H1 (cell line): ENCODE measurements around the gene ITGB5. TPM values are rescaled to one million over a fixed set of nuclear protein-coding genes. Genes with fewer than 3 reads are reported as not detected.

Experiments
- CTCF ChIA-PET: fragments of 300-600 bp; sonication (Branson Sonifier 250); formaldehyde crosslinking; loops from one replicate; lab custom pipeline; 2021; ENCODE audit not compliant: partially characterized antibody; lab: Charles Lee
- POLR2A ChIA-PET: fragments of 300-600 bp; sonication (Branson Sonifier 250); formaldehyde crosslinking; loops from one replicate; lab custom pipeline; 2021; ENCODE audit warnings: inconsistent platforms; ENCODE audit not compliant: partially characterized antibody; lab: Charles Lee
- DNase-seq, 2 experiments: peaks; one replicate each; pipeline versions ENCODE4 v3.0.0 to v3.0.0-alpha.2; 2010 to 2022; ENCODE audit warnings: low spot score in 2 of 2, low read depth in 1 of 2, mixed read lengths in 1 of 2
- FAIRE-seq: peaks from 2 replicates; lab custom pipeline; 2011; peaks lifted over from hg19 to GRCh38; lab: Jason Lieb, UNC
- H2AFZ ChIP-seq: 2 replicates; pipeline ENCODE4 v1.8.1; 2012; ENCODE audit warnings: low read length, inconsistent platforms
- H2AK5ac ChIP-seq: 2 replicates; pipeline ENCODE4 v1.6.1; 2013; ENCODE audit warnings: low read depth, low read length
- H2BK120ac ChIP-seq: replicated peaks from 2 replicates; pipeline ENCODE3; 2013; ENCODE audit warnings: low read depth, low read length, inconsistent platforms
- H2BK12ac ChIP-seq: 2 replicates; pipeline ENCODE4 v1.6.1; 2013; ENCODE audit warnings: low read depth, low read length
- H2BK15ac ChIP-seq: 2 replicates; pipeline ENCODE4 v1.6.1; 2013; ENCODE audit warnings: low read length
- H2BK20ac ChIP-seq: 2 replicates; pipeline ENCODE4 v1.6.1; 2013; ENCODE audit warnings: low read length
- H2BK5ac ChIP-seq: 2 replicates; pipeline ENCODE4 v1.6.1; 2013; ENCODE audit warnings: low read depth, low read length
- H3K14ac ChIP-seq: 2 replicates; pipeline ENCODE4 v1.6.1; 2013; ENCODE audit warnings: inconsistent platforms; ENCODE audit not compliant: insufficient read length
- H3K18ac ChIP-seq: 2 replicates; pipeline ENCODE4 v1.6.1; 2013; ENCODE audit warnings: low read length; ENCODE audit errors: extremely low read depth
- H3K23ac ChIP-seq: 2 replicates; pipeline ENCODE4 v1.6.1; 2013; ENCODE audit warnings: inconsistent platforms; ENCODE audit not compliant: insufficient read length
- H3K23me2 ChIP-seq: 2 replicates; pipeline ENCODE4 v1.6.1; 2013; ENCODE audit warnings: low read depth, low read length
- H3K27ac ChIP-seq: 2 replicates; pipeline ENCODE4 v1.6.1; 2011; ENCODE audit warnings: low read depth, low read length, inconsistent platforms
- H3K27me3 ChIP-seq, 4 experiments: replicated peaks in 1 of 4; 1 replicate in 1 of 4; 2 replicates in 3 of 4; pipeline versions ENCODE4 v1.6.1 to v1.8.1; 2011 to 2013; ENCODE audit warnings: low read length in 3 of 4, mild to moderate bottlenecking in 3 of 4, inconsistent platforms in 2 of 4, mixed read lengths in 2 of 4, moderate library complexity in 1 of 4; ENCODE audit not compliant: control insufficient read depth in 3 of 4, insufficient read depth in 3 of 4; ENCODE audit errors: extremely low read depth in 1 of 4
- H3K36me3 ChIP-seq, 4 experiments: 2 replicates each; pipeline versions ENCODE4 v1.6.1 to v1.8.1; 2011 to 2013; ENCODE audit warnings: mild to moderate bottlenecking in 4 of 4, low read length in 3 of 4, moderate library complexity in 2 of 4, control low read depth in 1 of 4, inconsistent platforms in 1 of 4; ENCODE audit not compliant: insufficient read depth in 4 of 4, control insufficient read depth in 2 of 4
- H3K4ac ChIP-seq: replicated peaks from 2 replicates; pipeline ENCODE3; 2013; ENCODE audit warnings: low read length, low read depth, mixed read lengths, inconsistent platforms; ENCODE audit not compliant: insufficient read length
- H3K4me1 ChIP-seq, 4 experiments: replicated peaks in 1 of 4; 1 replicate in 1 of 4; 2 replicates in 3 of 4; pipeline versions ENCODE4 v1.6.1 to v1.8.1; 2011 to 2013; ENCODE audit warnings: low read length in 3 of 4, inconsistent platforms in 2 of 4, mixed read lengths in 1 of 4; ENCODE audit not compliant: insufficient read depth in 4 of 4, control insufficient read depth in 3 of 4
- H3K4me2 ChIP-seq, 2 experiments: 2 replicates each; pipeline versions ENCODE4 v1.6.1 to v1.8.1; 2011 to 2013; ENCODE audit warnings: low read depth in 2 of 2, low read length in 2 of 2, control low read depth in 1 of 2, inconsistent platforms in 1 of 2, mild to moderate bottlenecking in 1 of 2; ENCODE audit not compliant: insufficient read depth in 1 of 2
- H3K4me3 ChIP-seq, 4 experiments: fragments of 200-600, 300-600 bp in 1 of 4; sonication (generic), shearing (Covaris generic), sonication (Bioruptor Twin) in 1 of 4; 2 replicates each; pipeline versions ENCODE4 v1.5.1 to v1.8.1; 2011 to 2016; ENCODE audit warnings: low read length in 4 of 4, low read depth in 3 of 4, control low read depth in 2 of 4, inconsistent platforms in 2 of 4, mild to moderate bottlenecking in 2 of 4, mixed read lengths in 1 of 4, moderate library complexity in 1 of 4; ENCODE audit not compliant: insufficient read depth in 2 of 4; ENCODE audit errors: extremely low read depth in 1 of 4
- H3K56ac ChIP-seq: replicated peaks from 2 replicates; pipeline ENCODE3; 2013; ENCODE audit warnings: low read depth, mild to moderate bottlenecking, mixed read lengths, low read length, inconsistent platforms; ENCODE audit not compliant: insufficient read length
- H3K79me1 ChIP-seq: 2 replicates; pipeline ENCODE4 v1.6.1; 2013; ENCODE audit warnings: low read depth, low read length, control low read depth
- H3K79me2 ChIP-seq, 2 experiments: 2 replicates each; pipeline versions ENCODE4 v1.6.1 to v1.8.1; 2012 to 2013; ENCODE audit warnings: low read length in 2 of 2, mild to moderate bottlenecking in 2 of 2, inconsistent platforms in 1 of 2; ENCODE audit not compliant: insufficient read depth in 2 of 2, control insufficient read depth in 1 of 2
- H3K9ac ChIP-seq, 4 experiments: replicated peaks in 1 of 4; 1 replicate in 1 of 4; 2 replicates in 3 of 4; pipeline versions ENCODE4 v1.6.1 to v1.8.1; 2011 to 2013; ENCODE audit warnings: low read depth in 3 of 4, low read length in 3 of 4, control low read depth in 2 of 4, mild to moderate bottlenecking in 2 of 4, moderate library complexity in 2 of 4, inconsistent platforms in 1 of 4; ENCODE audit errors: extremely low read depth in 1 of 4
- H3K9me3 ChIP-seq, 2 experiments: 2 replicates each; pipeline versions ENCODE4 v1.6.1 to v1.8.1; 2012 to 2013; ENCODE audit warnings: mild to moderate bottlenecking in 2 of 2, moderate library complexity in 2 of 2, control low read depth in 1 of 2, inconsistent platforms in 1 of 2, low read depth in 1 of 2, low read length in 1 of 2, mixed read lengths in 1 of 2; ENCODE audit not compliant: insufficient read depth in 2 of 2
- H4K20me1 ChIP-seq, 2 experiments: replicated peaks in 1 of 2; 2 replicates each; pipeline versions ENCODE3 to v1.8.1; 2011 to 2013; ENCODE audit warnings: inconsistent platforms in 2 of 2, low read length in 2 of 2, mild to moderate bottlenecking in 1 of 2; ENCODE audit not compliant: insufficient read depth in 2 of 2, control insufficient read depth in 1 of 2
- H4K5ac ChIP-seq: 2 replicates; pipeline ENCODE4 v1.6.1; 2013; ENCODE audit warnings: low read length, low read depth, mixed read lengths, inconsistent platforms; ENCODE audit not compliant: insufficient read length
- H4K8ac ChIP-seq: 2 replicates; pipeline ENCODE4 v1.8.0; 2013; ENCODE audit warnings: mild to moderate bottlenecking, moderate library complexity, low read length, inconsistent platforms; ENCODE audit not compliant: insufficient read depth; ENCODE audit errors: extremely low read depth
- H4K91ac ChIP-seq: replicated peaks from 2 replicates; pipeline ENCODE3; 2013; ENCODE audit warnings: low read length, mixed read lengths, inconsistent platforms; ENCODE audit not compliant: insufficient read length
- CREB1 ChIP-seq: IDR thresholded peaks from 2 replicates; pipeline ENCODE4 v1.6.1; 2012; ENCODE audit warnings: inconsistent platforms
- CTBP2 ChIP-seq: IDR thresholded peaks from 2 replicates; pipeline ENCODE4 v1.7.0; 2011; ENCODE audit warnings: borderline replicate concordance, mild to moderate bottlenecking, moderate library complexity, mixed read lengths, low read length; ENCODE audit not compliant: insufficient read depth, insufficient read length
- PHF8 ChIP-seq: fragments of 200-600 bp; sonication (generic); conservative IDR thresholded peaks from 2 replicates; pipeline ENCODE4 v1.7.1; 2012; ENCODE audit warnings: low read depth, mild to moderate bottlenecking, inconsistent platforms, low read length, moderate library complexity
- POLR2AphosphoS5 ChIP-seq: IDR thresholded peaks from 2 replicates; pipeline ENCODE4 v1.6.1; 2011; ENCODE audit warnings: low read depth, low read length
- POU5F1 ChIP-seq: IDR thresholded peaks from 2 replicates; pipeline ENCODE4 v1.6.1; 2011; ENCODE audit warnings: low read depth, mild to moderate bottlenecking, low read length, moderate library complexity
- RAD21 ChIP-seq, 2 experiments: IDR thresholded peaks in 1 of 2; conservative IDR thresholded peaks in 1 of 2; 2 replicates each; pipeline ENCODE4 v1.6.1; 2011; ENCODE audit warnings: low read depth in 2 of 2, low read length in 2 of 2, improper control_type of control experiment in 1 of 2, inconsistent platforms in 1 of 2, mild to moderate bottlenecking in 1 of 2, moderate library complexity in 1 of 2
- SRF ChIP-seq: IDR thresholded peaks from 2 replicates; pipeline ENCODE4 v1.6.1; 2011; ENCODE audit warnings: mild to moderate bottlenecking, low read depth, low read length, moderate library complexity
- TEAD4 ChIP-seq: IDR thresholded peaks from 2 replicates; pipeline ENCODE4 v1.6.1; 2012; ENCODE audit warnings: low read depth, low read length, inconsistent platforms, mixed read lengths
- WGBS, 2 experiments: shearing (Covaris generic) in 1 of 2; methylation state at CpG; one replicate each; pipeline versions ENCODE4 v1.1.6 to v1.1.7; 2013 to 2015; ENCODE audit warnings: low lambda C conversion rate in 2 of 2, mixed read lengths in 2 of 2, inconsistent platforms in 1 of 2, low coverage in 1 of 2, missing lambda C conversion rate in 1 of 2; ENCODE audit not compliant: insufficient replicate concordance in 2 of 2, insufficient coverage in 1 of 2, insufficient read length in 1 of 2; ENCODE audit errors: extremely low coverage in 1 of 2, missing lambda C conversion rate in 1 of 2; 5-methylcytosine and 5-hydroxymethylcytosine counted together
- polyA plus RNA-seq, 7 experiments: library from polyadenylated mRNA; depleted of rRNA in 3 of 7; stranded (reverse) in 5 of 7; unstranded in 2 of 7; fragments of >200 nt in 5 of 7; fragments of 200-250 nt in 2 of 7; gene quantifications; 1 replicate in 5 of 7; 2 replicates in 1 of 7; 4 replicates in 1 of 7; pipeline versions ENCODE4 v1.2.1 to v1.2.3, GENCODE V29; 2011 to 2013; ENCODE audit warnings: missing spikeins in 2 of 7, mixed read lengths in 2 of 7
- total RNA-seq: library from RNA; stranded (reverse); fragmentation: NEBNext Ultra II Directional; extraction: Animal tissue kit (Norgen Biotek cat#: 25700); gene quantifications from 2 replicates; pipeline ENCODE4 v1.2.1, GENCODE V29; 2021
- TF ChIP-seq, protein P1 (sequence below), 3 experiments: IDR thresholded peaks; 1 replicate in 2 of 3; 2 replicates in 1 of 3; pipeline versions ENCODE4 v1.5.1 to v1.6.1; 2011; ENCODE audit warnings: low read length in 3 of 3, mild to moderate bottlenecking in 3 of 3, inconsistent platforms in 2 of 3, low read depth in 1 of 3, moderate library complexity in 1 of 3; ENCODE audit not compliant: insufficient read depth in 1 of 3; ENCODE audit errors: control extremely low read depth in 1 of 3

Gene ITGB5
- total and polyA plus RNA-seq, 2 of the 8 experiments (the other 6 are each of a cell fraction or from before 2014, with no cell fraction given) = 101 to 268 TPM

- Histone ChIP-seq H3K4me3 (no peak overlapping the region), H3K14ac (no peak overlapping the region), H3K4ac (no peak overlapping the region), H2BK15ac (no peak overlapping the region), H3K9ac (no peak overlapping the region), H3K79me1 (no peaks in the 10 kb centered on the region), H3K23me2 (no peaks in the 10 kb centered on the region), H4K5ac (no peak overlapping the region), H2BK120ac (no peak overlapping the region), H3K36me3 (peaks cover 11 to 28% (median 24%) of the 10 kb centered on the region in 4 experiments; a peak in 7 of 8 replicates), H3K56ac (no peak overlapping the region), H3K9me3 (no peaks in the 10 kb centered on the region), H3K79me2 (no peaks in the 10 kb centered on the region), H2BK20ac (no peak overlapping the region), H4K8ac (peak overlapping the region; percentile 60; the same call in 1 of the 2 replicates), H3K27me3 (no peaks in the 10 kb centered on the region; a peak in 1 of 7 replicates), H4K91ac (no peak overlapping the region), H3K4me2 (no peak overlapping the region), H2AK5ac (no peak overlapping the region), H2BK12ac (no peak overlapping the region), H2AFZ (no peak overlapping the region), H3K4me1 (peaks cover 0 to 3% (median 0%) of the 10 kb centered on the region in 4 experiments; a peak in 3 of 7 replicates), H3K27ac (no peak overlapping the region), H2BK5ac (no peak overlapping the region), H4K20me1 (peaks cover 0 to 1% of the 10 kb centered on the region in 2 experiments), H3K18ac (no peak overlapping the region), H3K23ac (no peak overlapping the region)
- TF ChIP-seq CTBP2 = no peak
- TF ChIP-seq CREB1 = peak; percentile 43; the same call in 1 of the 2 replicates
- TF ChIP-seq, protein P1, sequence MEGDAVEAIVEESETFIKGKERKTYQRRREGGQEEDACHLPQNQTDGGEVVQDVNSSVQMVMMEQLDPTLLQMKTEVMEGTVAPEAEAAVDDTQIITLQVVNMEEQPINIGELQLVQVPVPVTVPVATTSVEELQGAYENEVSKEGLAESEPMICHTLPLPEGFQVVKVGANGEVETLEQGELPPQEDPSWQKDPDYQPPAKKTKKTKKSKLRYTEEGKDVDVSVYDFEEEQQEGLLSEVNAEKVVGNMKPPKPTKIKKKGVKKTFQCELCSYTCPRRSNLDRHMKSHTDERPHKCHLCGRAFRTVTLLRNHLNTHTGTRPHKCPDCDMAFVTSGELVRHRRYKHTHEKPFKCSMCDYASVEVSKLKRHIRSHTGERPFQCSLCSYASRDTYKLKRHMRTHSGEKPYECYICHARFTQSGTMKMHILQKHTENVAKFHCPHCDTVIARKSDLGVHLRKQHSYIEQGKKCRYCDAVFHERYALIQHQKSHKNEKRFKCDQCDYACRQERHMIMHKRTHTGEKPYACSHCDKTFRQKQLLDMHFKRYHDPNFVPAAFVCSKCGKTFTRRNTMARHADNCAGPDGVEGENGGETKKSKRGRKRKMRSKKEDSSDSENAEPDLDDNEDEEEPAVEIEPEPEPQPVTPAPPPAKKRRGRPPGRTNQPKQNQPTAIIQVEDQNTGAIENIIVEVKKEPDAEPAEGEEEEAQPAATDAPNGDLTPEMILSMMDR (IDR thresholded peaks at IDR 0.05; ENCODE audit: control extremely low read depth in 1 of 3, insufficient read depth in 1 of 3, low read depth in 1 of 3, low read length in 3 of 3) = peak; percentile 84 to 93 (median 90)
- no peak for TF ChIP-seq PHF8
- no peak for TF ChIP-seq POU5F1
- peak; percentile 53; the same call in 1 of the 2 replicates for TF ChIP-seq TEAD4
- 0 out of 2 replicates have a peak, but pooled peaks have one; percentile 37 for TF ChIP-seq POLR2AphosphoS5
- no peak for TF ChIP-seq SRF
- TF ChIP-seq RAD21 (IDR thresholded peaks at IDR 0.05 in 1 of 2, conservative IDR thresholded peaks at IDR 0.05 in 1 of 2; ENCODE audit: low read depth in 2 of 2, low read length in 2 of 2) = peak; percentile 93 to 95
- FAIRE-seq (peak; percentile 28), DNase-seq (peak; percentile 50 to 91)
- ChIA-PET CTCF (interaction anchor here (0.6 to 11.6 kb wide), 57 partner anchors 8 to 680 kb away, joined by 3 to 173 read pairs (median 4); partner anchors contain the start of gene ITGB5), POLR2A (interaction anchor here (0.7 to 2.7 kb wide), 11 partner anchors 13 to 166 kb away, joined by 3 to 11 read pairs (median 6); partner anchors contain the start of genes ITGB5 and UMPS)
- WGBS, 2 experiments = 51% methylated on average over 15 of the region's 15 CpGs; no CpG with 5 or more reads in 1 of the 2 experiments
Observed at GRCh38 chr3:124761250-124761796, 125.8 kb downstream of the ITGB5 start.
